Fibroblast of the conjunctiva (primary cell): Measurements from ENCODE around the gene TMEM61.

Experiments used
- DNase-seq: peaks from one replicate; pipeline ENCODE4 v3.0.0-alpha.2; 2010; ENCODE audit warnings: low read depth

TMEM61 gene

DNA sequence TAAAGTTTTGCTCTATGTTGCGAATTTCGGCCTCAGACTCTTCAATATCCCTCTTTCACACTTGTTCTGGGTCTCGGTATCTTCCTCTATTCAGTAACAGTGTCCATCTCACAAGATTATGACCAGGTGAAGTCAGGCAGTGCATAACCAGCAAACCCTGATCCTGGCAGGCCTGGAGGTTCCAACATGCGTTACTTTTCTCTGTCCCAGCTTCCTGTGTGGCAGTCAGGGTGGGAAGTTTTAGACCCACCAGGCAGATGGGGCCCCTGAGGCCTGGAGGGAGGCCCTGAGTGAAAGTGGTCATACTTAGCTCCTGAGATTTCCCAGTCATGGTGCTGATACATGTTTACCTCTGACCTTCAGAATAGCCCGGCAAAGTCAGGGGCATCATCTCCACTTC, 5.1 kb downstream of the TMEM61 start:
- no peak for DNase-seq

DNA sequence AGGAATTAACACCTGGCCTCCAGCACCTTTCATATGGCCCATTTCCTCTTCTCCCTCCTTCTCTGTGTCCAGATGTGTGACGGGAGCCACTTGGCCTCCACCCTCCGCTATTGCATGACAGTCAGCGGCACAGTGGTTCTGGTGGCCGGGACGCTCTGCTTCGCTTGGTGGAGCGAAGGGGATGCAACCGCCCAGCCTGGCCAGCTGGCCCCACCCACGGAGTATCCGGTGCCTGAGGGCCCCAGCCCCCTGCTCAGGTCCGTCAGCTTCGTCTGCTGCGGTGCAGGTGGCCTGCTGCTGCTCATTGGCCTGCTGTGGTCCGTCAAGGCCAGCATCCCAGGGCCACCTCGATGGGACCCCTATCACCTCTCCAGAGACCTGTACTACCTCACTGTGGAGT, 5.6 kb downstream of the TMEM61 start:
- no peak for DNase-seq

DNA sequence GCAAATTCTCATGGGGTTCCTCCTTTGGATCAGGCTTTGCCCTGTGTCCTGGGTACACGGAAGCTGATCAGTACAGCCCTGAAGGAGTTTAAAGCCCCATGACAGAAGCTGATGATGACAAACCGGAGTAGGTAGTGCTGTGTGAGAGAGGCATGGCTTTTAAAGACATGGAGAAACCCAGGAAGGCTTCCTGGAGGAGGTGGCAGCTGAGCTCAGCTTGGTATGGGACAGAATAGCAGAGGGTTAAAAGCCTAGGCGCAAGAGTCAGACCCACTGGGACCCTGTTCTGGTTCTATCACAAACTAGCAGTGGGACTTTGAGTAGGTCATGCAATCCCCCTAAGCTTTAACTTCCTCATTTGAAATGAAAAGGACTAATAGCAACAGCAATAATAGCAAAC, 6.1 kb downstream of the TMEM61 start:
- no peak for DNase-seq

DNA sequence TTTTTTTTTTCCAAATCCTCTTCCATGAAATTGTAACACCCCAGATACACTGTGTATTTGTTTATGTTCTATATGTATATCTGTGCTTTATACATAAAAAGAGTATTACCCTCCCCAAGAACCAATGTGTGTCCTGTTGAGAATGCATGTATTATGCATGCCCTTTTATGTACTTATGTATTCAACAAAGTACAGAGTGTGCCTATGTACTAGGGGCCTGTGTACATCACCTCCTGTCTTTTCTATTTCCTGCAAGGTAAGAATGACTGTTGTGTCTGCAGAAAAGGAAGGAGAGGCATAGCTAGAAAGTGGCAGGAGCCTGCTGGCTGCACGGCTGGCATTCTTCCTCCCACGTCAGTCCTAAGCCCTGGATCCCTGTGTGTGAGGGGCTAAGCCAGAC, 7.0 kb downstream of the TMEM61 start:
- no peak for DNase-seq

DNA sequence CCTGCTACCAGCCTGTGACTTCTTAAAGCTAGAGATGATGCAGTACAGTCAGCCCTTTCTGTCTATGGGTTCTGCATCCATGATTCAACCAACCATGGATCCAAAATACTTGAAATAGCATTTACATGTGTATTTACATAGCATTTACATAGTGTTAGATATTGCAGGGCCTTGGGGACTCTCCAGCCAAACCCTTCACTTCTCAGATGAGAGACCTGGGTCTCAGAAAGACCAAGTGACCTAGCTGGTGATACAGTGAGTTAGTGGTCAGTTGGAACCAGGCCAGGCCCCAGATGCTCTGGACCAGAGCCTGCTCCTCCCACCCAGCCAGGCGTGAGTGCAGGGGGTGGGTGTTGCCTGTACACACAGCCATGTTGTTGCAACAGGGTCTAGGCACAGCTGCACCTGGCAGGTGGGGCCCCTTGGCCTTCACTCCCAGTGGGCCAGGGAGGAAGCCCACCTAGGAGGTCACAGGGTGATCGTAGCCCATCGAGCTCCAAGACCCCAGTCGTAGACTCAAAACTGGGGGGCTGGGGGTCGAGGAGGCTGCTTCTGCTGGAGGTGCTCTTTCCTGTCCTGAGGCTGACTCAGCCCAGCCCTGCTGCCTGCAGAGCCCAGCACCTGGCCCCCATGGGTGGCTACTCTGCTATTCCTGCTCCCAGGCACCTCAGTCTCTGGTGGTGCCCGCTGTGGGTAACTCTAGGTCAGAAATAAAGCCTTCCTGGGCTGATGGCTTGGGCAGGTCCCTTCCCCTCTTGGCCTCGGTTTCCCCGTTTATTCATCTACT, 7.7 kb downstream of the TMEM61 start:
- no peak for DNase-seq

DNA sequence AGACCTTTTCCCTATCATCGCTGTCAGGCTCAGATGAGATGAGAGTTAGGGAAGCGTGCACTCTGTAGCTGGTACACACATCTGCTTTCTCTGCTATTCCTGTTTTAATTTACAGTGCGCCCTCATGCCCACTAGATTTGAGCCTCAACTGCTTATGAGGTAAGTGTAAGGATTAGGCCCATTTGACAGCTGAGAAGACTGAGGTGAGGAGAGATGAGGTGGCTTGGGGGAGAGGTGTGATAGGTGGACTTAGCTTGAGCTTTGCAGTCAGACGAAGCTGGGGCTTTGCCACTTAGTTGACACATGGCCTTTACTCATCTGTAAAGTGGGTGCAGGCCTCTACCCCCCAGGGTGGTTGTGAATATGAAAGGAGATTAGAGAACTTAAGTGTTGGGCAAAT, 8.5 kb downstream of the TMEM61 start:
- no peak for DNase-seq

DNA sequence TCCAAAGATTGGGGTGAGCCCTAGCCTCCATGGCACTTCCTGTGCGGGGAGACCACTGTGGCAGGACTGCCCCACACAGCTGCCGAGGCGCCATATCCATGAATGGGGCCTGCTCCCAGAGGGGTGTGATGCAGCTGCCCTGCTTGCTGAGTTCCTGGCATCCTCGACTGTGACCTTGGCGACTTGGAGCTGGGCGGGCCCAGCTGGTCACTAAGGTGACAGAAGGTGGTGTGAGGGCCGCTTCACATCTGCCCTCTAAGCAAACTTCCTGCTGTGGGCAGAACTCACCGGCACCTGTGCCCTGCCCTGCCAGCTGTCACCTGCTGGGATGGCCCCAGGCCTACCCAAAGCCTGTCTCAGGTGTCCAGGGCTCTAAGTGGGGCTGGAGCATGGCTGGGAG, 9.0 kb downstream of the TMEM61 start:
- DNase-seq: no peak

DNA sequence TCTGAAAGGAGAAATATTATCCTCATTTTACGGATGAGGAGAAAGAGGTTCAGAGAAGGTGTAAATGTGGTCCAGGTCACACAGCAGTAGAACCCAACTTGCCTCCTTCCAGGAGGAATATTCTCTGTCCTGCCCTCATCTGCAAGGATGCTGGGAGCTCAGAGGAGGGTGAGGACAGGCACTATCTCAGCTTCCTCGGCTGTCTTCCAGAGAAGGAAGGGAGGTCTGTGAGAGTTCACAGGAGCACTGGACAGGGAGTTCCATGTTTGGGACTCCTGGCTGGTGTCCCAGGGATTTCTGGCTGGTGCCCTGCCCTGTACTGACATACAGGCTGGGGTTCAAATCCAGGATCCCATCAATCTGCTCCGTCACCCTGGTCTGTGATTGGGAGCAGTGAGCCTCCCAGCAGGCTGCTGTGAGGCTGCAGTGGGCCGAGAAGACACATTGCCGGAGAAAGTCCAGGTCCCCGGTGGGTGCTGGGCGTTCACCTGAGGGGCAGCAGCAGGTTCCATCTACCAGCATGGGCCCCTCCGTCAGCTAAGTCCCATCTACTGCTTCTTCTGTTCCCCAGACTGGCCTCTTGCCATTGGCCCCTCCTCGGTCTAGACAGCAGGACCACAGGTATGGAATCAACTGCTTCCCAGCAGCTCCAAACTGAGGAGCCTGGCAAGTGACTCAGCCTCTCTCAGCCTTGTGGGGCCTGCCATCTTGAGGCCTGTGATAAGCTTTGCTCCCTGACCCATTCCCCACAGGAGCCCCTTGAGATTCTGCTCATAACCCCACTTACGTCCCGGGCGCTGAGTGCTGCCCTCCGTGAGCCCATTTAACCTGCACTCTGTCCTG, 9.8 kb downstream of the TMEM61 start:
- DNase-seq: no peak

DNA sequence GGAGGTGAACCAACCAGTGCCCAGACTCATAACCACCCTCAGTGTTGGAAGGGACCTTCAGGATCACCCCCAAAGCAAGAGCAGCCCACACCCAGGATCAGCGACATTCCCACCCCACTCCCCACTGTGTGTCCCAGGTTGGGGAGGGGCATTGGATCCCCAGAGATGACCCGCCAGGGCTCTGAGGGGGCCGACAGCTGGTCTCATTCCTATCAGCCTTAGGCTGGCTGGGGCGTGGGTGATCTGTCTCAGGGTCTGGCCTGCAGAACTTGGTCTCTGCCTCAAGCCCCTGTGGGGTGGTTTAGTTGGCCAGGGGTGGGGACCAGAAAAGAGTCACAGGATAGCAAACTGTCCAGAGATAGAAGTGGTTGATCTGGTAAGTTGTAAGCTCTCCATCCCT, 10.5 kb downstream of the TMEM61 start:
- no peak for DNase-seq

DNA sequence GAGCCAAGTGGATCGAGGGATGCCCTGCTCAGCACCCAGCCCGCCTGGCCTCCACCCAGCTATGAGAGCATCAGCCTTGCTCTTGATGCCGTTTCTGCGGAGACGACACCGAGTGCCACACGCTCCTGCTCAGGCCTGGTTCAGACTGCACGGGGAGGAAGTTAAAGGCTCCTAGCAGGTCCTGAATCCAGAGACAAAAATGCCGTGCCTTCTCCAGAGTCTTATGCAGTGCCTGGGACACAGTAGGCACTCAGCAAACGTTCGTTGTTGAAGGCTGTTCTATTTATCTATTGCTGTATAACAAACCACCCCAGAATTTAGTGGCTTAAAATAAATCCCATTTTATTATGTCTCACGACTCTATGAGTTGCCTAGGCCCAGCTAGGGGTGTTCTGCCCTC, 11.5 kb downstream of the TMEM61 start:
- no peak for DNase-seq

DNA sequence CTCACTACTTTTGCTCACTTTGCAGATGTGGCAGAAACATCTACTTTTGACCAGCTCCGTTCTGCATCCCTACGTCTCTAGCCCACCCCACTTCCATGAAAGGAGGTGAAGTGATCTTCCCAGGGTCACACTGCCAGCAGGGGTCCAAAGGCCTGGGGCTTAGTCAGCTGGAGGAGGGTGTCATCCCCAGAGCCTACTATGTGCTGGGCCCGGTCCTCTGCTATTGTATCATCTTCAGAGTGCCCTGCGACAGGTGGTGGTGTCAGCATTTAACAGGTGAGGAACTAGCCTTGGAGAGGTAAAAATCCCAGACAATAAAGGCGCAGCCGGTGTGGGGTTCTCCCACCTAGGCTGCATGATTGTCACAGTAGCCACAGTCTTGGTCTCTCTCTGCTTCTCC, 12.7 kb downstream of the TMEM61 start:
- DNase-seq: no peak

DNA sequence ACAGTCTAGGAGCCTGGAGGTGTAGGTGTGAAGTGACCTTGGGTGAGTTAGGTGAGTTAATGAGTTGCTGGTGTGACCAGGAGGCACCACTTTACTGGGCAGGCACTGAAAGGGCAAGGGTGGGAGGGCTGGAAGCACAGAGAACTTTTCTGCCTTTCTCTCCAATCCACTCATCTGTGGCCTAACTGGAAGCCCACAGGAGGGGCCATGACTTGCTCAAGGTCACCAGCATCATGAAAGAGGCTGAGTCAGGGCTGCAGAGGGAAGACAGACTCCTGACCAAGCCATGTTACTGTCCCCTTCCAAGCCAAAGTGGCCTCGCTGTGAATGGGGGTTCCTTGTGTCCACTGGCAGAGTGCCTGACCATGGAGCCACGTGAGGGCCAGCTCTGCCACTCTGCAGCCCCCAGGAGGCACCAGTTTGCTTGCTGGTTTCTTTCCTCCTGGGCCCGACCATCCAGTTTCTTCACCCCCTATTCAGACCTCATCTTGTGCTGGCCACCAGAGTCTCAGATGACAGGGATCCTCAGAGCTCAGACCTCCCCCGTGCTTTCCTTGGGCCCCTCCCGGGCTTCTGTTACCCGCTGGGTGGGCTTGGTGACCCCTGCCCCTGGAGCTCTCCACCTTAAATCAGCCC, 14.0 kb downstream of the TMEM61 start:
- DNase-seq: no peak

DNA sequence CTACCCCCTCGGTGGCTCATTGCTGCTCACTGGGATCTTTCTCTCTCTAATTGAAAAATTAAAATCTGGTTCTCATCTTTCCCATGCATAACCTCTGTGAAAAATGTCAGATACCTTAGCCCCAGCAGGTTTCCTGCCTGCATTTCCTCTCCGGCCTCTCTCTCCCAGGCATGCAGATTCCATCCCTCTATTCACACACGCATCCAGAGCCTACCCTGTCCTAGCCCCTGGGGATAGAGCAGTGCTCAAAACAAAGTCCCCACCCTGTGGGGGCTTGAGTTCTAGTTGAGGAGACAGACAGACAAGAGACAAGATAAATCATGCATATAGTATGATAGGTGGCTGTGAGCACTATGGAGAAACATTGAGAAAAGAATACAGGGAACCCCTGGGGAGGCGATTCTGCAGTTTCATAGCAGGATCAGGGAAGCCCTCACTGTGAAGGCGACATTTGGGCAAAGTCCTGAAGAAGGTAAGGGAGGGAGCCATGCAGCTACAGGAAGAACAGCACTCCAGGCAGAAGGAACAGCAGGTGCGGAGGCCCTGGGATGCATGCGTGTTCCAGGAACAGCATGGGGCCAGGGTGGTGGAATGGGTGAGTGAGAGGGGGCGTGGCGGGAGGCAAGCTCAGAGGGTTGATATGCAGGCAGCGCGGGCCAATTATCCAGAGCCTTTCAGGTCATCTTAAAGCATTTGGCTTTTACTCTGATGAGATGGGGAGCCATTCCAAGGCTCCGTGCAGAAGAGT, 14.8 kb downstream of the TMEM61 start:
- no peak for DNase-seq

DNA sequence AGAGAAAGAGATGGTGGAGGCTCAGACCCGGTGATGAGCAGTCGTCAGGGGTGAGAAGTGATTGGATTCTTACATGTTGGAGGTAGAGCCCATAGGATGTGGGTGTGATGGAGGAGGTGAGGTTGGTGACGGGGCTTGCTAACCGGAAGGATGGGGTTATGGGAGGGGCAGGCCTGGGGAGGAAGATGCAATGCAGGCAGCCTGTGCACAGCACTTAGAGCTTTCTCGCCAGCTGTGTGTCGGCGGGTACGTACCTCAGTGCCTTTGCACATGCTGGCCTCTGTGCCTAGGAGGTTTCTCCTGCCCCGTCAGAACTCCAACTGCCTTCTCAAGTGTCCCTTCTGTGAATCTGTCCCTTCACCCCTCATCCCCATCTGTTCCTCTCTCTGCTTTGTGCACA, 15.4 kb downstream of the TMEM61 start:
- no peak for DNase-seq

DNA sequence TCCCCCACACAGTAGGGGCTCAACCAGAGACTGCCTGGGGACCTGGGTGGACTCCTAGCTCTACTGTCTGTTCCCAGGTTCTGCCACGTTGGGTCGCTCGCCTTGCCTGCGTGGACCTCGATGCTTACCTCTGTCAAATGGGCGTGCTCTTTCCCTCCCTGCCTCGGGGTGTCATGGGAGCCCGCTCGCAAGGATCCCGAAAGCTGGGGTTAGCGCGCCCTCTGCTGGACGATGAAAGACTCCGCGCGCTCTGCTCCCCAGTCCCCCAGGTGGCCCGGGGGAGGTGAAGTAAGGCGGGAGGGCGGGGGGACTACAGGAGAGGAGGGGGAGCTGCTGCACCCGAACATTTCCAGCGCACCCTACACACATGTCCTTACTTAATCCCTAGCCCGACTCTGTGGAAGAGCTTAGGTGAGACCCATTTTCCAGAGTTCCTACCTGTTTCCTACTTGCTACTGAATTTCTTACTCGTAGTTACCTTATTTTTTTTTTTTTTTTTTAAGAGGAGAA, 16.0 kb downstream of the TMEM61 start:
- peak; percentile 33 for DNase-seq

DNA sequence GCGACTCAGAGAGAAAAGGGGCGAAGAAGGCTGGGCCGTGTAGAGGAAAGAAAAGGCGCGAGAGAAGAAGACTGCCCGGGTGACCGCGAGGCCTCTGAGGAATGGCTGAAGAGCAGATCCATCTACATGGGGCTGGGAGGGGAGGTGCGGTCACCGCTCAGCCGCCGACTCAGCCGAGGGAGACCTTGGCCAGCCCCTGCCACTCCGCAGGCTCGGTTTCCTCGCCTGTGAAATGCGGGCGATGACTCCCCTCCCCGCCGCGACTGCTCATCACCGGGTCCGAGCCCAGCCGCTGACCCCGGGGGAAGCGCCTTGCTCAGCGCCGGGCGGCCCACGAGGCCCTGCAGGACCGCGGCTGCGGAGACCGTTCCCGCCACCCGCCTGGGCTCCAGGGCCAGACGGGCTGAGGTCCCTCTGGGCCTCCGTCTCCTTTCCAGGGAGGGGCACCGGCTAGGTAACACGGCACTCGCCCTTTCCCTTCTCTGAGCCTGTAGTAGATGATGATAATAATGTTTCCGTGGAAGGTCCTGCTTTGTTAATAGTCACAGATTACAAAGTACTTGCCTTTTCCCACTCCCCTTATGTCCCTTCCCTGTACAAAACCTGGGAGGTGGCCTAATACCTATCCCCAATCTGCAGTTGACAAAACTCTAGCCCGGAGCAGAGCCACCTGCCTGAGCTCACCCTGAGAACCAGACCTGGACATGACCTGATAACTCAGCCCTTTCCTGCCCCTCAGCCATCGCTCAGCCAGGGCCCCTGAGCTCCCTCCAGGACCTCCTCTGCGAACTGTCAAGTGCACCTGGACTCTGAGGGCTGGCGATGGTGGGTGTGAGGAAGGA, 16.7 kb downstream of the TMEM61 start:
- DNase-seq: no peak

DNA sequence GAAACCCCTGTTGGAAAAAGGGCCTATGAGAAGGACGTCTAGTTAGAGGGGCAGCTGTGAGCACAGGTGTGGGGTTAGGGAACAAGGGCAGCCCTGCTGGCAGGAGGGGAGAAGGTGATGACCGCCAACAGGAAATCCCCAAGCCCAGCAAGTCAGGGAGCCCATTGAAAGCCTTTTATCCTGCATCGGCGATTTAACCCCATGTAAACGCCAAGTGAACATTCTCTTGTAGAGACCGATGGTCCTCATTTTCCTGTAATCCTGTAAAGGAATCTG, 17.2 kb downstream of the TMEM61 start:
- no peak for DNase-seq

DNA sequence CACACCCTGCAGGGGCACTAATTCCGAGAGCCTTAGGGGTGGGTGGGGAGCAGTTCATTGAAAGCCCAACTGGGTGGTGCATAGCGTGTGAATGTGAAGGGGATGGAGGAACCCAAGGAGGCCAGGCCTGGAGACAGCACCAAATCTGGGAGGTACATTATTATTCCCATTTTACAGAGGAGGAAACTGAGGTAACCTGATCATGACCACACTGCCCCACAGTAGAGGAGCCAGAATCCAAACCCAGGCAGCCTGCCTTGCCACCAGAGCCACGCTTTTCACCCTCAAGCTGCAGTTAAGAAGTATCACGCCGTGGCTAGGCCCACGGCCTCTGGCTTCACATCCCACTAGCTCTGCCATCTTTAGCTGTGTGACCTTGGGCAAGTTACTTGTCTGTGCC, 17.7 kb downstream of the TMEM61 start:
- DNase-seq: no peak

DNA sequence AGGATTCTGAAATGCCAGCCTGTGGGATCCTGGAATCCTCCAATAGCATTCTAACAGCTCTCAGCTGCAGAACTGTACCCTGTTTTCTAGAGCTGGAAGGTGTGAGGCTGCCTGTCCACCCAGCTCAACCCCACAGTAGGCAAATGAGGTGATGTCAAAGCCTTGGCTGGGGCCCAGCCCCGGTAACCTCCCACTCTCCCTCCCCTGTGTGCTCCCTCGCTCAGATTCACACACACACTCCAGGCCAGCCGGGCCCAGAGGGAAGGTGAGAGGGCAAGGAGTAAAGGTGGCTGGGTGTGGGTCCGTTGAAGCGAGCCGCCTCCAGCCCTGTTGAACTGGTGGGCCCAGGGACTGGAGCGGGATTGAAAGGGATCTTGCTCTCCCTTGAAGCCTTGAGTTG, 18.2 kb downstream of the TMEM61 start, which contains the start of gene BSND:
TSS of gene BSND (plus strand) at position 257 of the 400 bp plus-strand sequence. CDS start 254 bp downstream, outside the sequence.
- no peak for DNase-seq

DNA sequence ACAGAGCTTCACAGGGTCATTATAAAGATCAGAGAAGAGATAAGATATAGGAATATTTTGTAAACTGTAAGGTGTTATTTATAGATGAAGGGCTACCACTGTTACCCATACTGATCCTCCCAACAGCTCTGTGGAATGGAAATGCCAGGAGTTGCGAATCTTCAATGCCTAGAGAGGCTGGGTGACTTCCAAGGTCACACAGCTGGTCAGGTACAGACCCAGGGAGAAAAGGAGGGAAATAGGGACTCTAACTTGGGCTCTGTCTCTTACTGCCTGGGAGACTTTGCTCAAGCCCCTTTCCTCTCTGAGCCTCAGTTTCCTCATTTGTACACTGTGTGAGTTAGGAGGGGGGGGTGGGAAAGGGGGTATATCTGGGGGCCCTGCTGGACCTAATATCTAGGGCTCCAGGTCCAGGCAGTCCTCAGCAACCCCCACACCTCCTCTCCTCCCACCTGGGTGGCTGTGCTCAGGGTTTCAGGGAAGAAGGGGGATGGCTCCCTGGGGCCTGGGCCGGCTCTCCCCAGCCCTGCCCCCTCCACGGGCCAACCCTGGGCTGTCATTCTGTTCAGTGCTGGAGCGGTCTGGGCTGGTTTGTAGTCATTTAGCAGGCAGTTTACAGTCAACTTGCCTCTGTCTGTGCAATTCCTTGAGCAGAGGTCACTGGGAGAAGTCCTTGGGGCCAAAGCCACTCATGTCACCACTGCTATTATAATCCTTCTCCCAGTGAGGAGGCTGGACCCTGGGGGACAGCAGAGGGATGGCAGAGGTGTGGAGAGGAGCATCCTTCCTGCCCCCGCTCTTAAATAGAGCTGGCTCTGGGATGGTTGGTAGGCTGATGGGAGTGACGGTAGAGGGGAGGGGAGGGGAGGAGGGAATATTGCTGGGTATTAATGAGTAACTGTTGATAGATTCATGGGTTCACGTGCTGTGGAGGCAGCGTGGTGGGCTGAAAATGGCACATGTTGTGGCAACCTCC, 20.0 kb downstream of the TMEM61 start:
- no peak for DNase-seq
